OCI-LY3 (cell line): ENCODE data around the gene DYNC2LI1.

Experiments used
- CTCF ChIP-seq: fragments of 200-600, 300-600 bp; sonication (generic); IDR thresholded peaks from 2 replicates; pipeline ENCODE4 v1.5.1; 2014; ENCODE audit warnings: antibody characterized with exemption, low read length, low read depth
- EZH2phosphoT487 ChIP-seq: fragments of 200-600 bp; shearing (Covaris generic); IDR thresholded peaks from 2 replicates; pipeline ENCODE4 v1.6.1; 2018; ENCODE audit warnings: antibody characterized with exemption, mixed run types, low read depth

GRCh38 chr2:43773876-43774613 lies at the start of gene DYNC2LI1:
- TF ChIP-seq CTCF (no peak), EZH2phosphoT487 (no peak)
